MM.1S (cell line): Measurements from ENCODE around the gene AMOTL1.
A peak's percentile ranks its signal among the peaks of the same experiment; 100 is the strongest.

ENCODE experiments used
- DNase-seq: peaks from one replicate; pipeline ENCODE4 v3.0.0-alpha.2; 2015
- H2AFZ ChIP-seq: fragments of 300-600 bp; sonication (generic); 2 replicates; pipeline ENCODE4 v1.6.0; 2016; ENCODE audit warnings: antibody characterized with exemption, low read length
- H3F3A ChIP-seq: fragments of 300-600 bp; sonication (generic); 2 replicates; pipeline ENCODE4 v1.6.1; 2016; ENCODE audit warnings: mild to moderate bottlenecking, antibody characterized with exemption, low read length, moderate library complexity, mixed read lengths; ENCODE audit not compliant: insufficient read depth
- H3K27ac ChIP-seq: fragments of 300-600 bp; sonication (generic); 2 replicates; pipeline ENCODE4 v1.5.1; 2016; ENCODE audit warnings: mild to moderate bottlenecking, low read length
- H3K27me3 ChIP-seq: fragments of 300-600 bp; sonication (generic); replicated peaks from 2 replicates; pipeline ENCODE4 v1.6.0; 2016; ENCODE audit warnings: low read length; ENCODE audit not compliant: insufficient read depth
- H3K36me3 ChIP-seq: fragments of 300-600 bp; sonication (generic); replicated peaks from 2 replicates; pipeline ENCODE4 v1.6.1; 2016; ENCODE audit warnings: mild to moderate bottlenecking, low read length, mixed read lengths; ENCODE audit not compliant: insufficient read depth
- H3K4me1 ChIP-seq: fragments of 300-600 bp; sonication (generic); 2 replicates; pipeline ENCODE4 v1.6.1; 2016; ENCODE audit warnings: low read length, mixed read lengths
- H3K4me2 ChIP-seq: fragments of 300-600 bp; sonication (generic); 2 replicates; pipeline ENCODE4 v1.6.0; 2016; ENCODE audit warnings: low read depth, low read length
- H3K4me3 ChIP-seq: fragments of 300-600 bp; sonication (generic); 2 replicates; pipeline ENCODE4 v1.5.1; 2016; ENCODE audit warnings: low read length, mixed read lengths
- H3K79me2 ChIP-seq: fragments of 300-600 bp; sonication (generic); 2 replicates; pipeline ENCODE4 v1.6.1; 2016; ENCODE audit warnings: mixed run types, low read length, mixed read lengths
- H3K9ac ChIP-seq: fragments of 300-600 bp; sonication (generic); 2 replicates; pipeline ENCODE4 v1.6.1; 2016; ENCODE audit warnings: low read length, mixed read lengths
- H3K9me2 ChIP-seq: fragments of 300-600 bp; sonication (generic); replicated peaks from 2 replicates; pipeline ENCODE4 v1.6.1; 2016; ENCODE audit warnings: mild to moderate bottlenecking, low read length, mixed read lengths; ENCODE audit not compliant: insufficient read depth
- H3K9me3 ChIP-seq: fragments of 300-600 bp; sonication (generic); replicated peaks from 2 replicates; pipeline ENCODE4 v1.6.1; 2016; ENCODE audit warnings: mild to moderate bottlenecking, low read length, mixed read lengths; ENCODE audit not compliant: insufficient read depth
- H4K20me1 ChIP-seq: fragments of 300-600 bp; sonication (generic); 2 replicates; pipeline ENCODE4 v1.6.1; 2016; ENCODE audit warnings: mild to moderate bottlenecking, low read length, moderate library complexity, mixed read lengths; ENCODE audit not compliant: insufficient read depth
- CTCF ChIP-seq: fragments of 300-600 bp; sonication (generic); IDR thresholded peaks from 2 replicates; pipeline ENCODE4 v1.5.1; 2016; ENCODE audit warnings: antibody characterized with exemption, low read length, mixed read lengths
- EZH2 ChIP-seq: fragments of 300-600 bp; sonication (generic); optimal IDR thresholded peaks from 2 replicates; pipeline ENCODE3; 2017; ENCODE audit warnings: low read depth, mild to moderate bottlenecking, antibody characterized with exemption, low read length, mixed read lengths
- EZH2phosphoT487 ChIP-seq: fragments of 300-600 bp; sonication (generic); IDR thresholded peaks from 2 replicates; pipeline ENCODE4 v1.6.1; 2018; ENCODE audit warnings: antibody characterized with exemption, low read length

AMOTL1 gene

GRCh38 chr11:94774345-94774744 is 6.2 kb downstream of the AMOTL1 start:
- Histone ChIP-seq H3K9ac (no peak overlapping the region), H4K20me1 (no peaks in the 10 kb centered on the region), H3F3A (no peaks in the 10 kb centered on the region), H3K36me3 (no peaks in the 10 kb centered on the region), H2AFZ (no peak overlapping the region), H3K4me3 (no peak overlapping the region), H3K4me1 (peaks cover 9% of the 10 kb centered on the region; the same call in 1 of the 2 replicates), H3K4me2 (no peak overlapping the region), H3K79me2 (peaks cover 100% of the 10 kb centered on the region), H3K27me3 (no peaks in the 10 kb centered on the region), H3K9me2 (no peaks in the 10 kb centered on the region), H3K27ac (no peak overlapping the region), H3K9me3 (no peaks in the 10 kb centered on the region)
- TF ChIP-seq EZH2phosphoT487 (no peak), EZH2 (no peak), CTCF (no peak)
- DNase-seq = no peak

- no peaks in the 10 kb centered on the region for H3K36me3 ChIP-seq
- H3K9me2 ChIP-seq = no peaks in the 10 kb centered on the region
- peaks cover 92% of the 10 kb centered on the region for H3K79me2 ChIP-seq
- no peaks in the 10 kb centered on the region; the same call in 1 of the 2 replicates for H4K20me1 ChIP-seq
- H2AFZ ChIP-seq = no peak overlapping the region
- H3K9ac ChIP-seq = no peak overlapping the region
- peaks cover 9% of the 10 kb centered on the region for H3K4me1 ChIP-seq
- H3K27ac ChIP-seq = no peak overlapping the region
- no peaks in the 10 kb centered on the region for H3K27me3 ChIP-seq
- no peak overlapping the region for H3K4me3 ChIP-seq
- no peak for TF ChIP-seq EZH2
- no peak for TF ChIP-seq EZH2phosphoT487
- no peak for TF ChIP-seq CTCF
- H3K9me3 ChIP-seq = no peaks in the 10 kb centered on the region
- H3K4me2 ChIP-seq = no peak overlapping the region
- peaks cover 10% of the 10 kb centered on the region; the same call in 1 of the 2 replicates for H3F3A ChIP-seq
- no peak for DNase-seq
Measured at GRCh38 chr11:94775567-94776327, 7.6 kb downstream of the AMOTL1 start.

- Histone ChIP-seq H3F3A (peaks cover 10% of the 10 kb centered on the region; the same call in 1 of the 2 replicates), H3K36me3 (no peaks in the 10 kb centered on the region), H3K4me1 (peaks cover 9% of the 10 kb centered on the region), H3K4me3 (no peak overlapping the region), H3K27ac (no peak overlapping the region), H3K9me2 (no peaks in the 10 kb centered on the region), H3K9ac (no peak overlapping the region), H4K20me1 (no peaks in the 10 kb centered on the region; the same call in 1 of the 2 replicates), H3K4me2 (no peak overlapping the region), H2AFZ (no peak overlapping the region), H3K9me3 (no peaks in the 10 kb centered on the region), H3K79me2 (peaks cover 90% of the 10 kb centered on the region), H3K27me3 (no peaks in the 10 kb centered on the region)
- peak; percentile 14 for DNase-seq
- TF ChIP-seq EZH2phosphoT487 (no peak), CTCF (no peak), EZH2 (no peak)
Measured at GRCh38 chr11:94776351-94777321, 8.5 kb downstream of the AMOTL1 start.
